ENCODE data around the gene PTPRT. TPM values are rescaled to one million over a fixed set of nuclear protein-coding genes. Genes with fewer than 3 reads are reported as not detected.

Gene PTPRT
- total RNA-seq, 1 experiment from 2014 or later: 0.13 TPM

- WGBS (ENCODE audit: extremely low coverage, insufficient read length, low lambda C conversion rate): no CpG with 5 or more reads among the region's 6 CpGs
- Mint-ChIP-seq H3K27ac (no peak overlapping the region), H3K36me3 (ENCODE audit: insufficient read depth in 1 of 3, low read depth in 3 of 3) (no peaks in the 10 kb centered on the region; a peak in 1 of 7 replicates), H3K4me1 (peaks cover 8 to 31% of the 10 kb centered on the region in 2 experiments; a peak in 3 of 4 replicates), H3K4me3 (no peak overlapping the region), H3K9me3 (no peaks in the 10 kb centered on the region; a peak in 2 of 5 replicates), H3K27me3 (ENCODE audit: low read depth) (peaks cover 5% of the 10 kb centered on the region)
- Histone ChIP-seq H3K23ac (ENCODE audit: insufficient read length, low read depth, low read length) (no peak overlapping the region), H2BK12ac (ENCODE audit: insufficient read length, low read depth, low read length) (no peak overlapping the region), H2BK5ac (ENCODE audit: insufficient read length, low read length) (no peak overlapping the region), H4K20me1 (ENCODE audit: control insufficient read depth, insufficient read depth, insufficient read length) (no peaks in the 10 kb centered on the region), H3K9ac (ENCODE audit: extremely low read depth, insufficient read length, low read length) (no peak overlapping the region), H3K23me2 (ENCODE audit: insufficient read length, low read depth, low read length, poor library complexity, severe bottlenecking) (no peaks in the 10 kb centered on the region), H3K4me2 (ENCODE audit: insufficient read depth, insufficient read length, low read length) (no peak overlapping the region), H3K79me2 (ENCODE audit: insufficient read depth, low read length) (no peaks in the 10 kb centered on the region), H3K56ac (ENCODE audit: insufficient read length, low read depth, low read length) (no peak overlapping the region), H3K9me3 (ENCODE audit: control insufficient read depth, low read depth, low read length) (no peaks in the 10 kb centered on the region), H3K27ac (ENCODE audit: insufficient read length, low read depth, low read length) (no peak overlapping the region), H2BK20ac (ENCODE audit: low read depth, low read length, poor library complexity, severe bottlenecking) (no peak overlapping the region), H3K14ac (ENCODE audit: insufficient read depth, low read length) (no peak overlapping the region), H3K4ac (ENCODE audit: low read depth, low read length) (no peak overlapping the region), H2AK5ac (ENCODE audit: insufficient read length, low read length) (no peak overlapping the region), H4K8ac (replicated peaks; ENCODE audit: insufficient read length, low read depth, low read length) (no peak overlapping the region), H2BK15ac (ENCODE audit: low read depth, low read length) (no peak overlapping the region), H3K27me3 (ENCODE audit: insufficient read depth, low read length) (no peaks in the 10 kb centered on the region), H3K4me1 (ENCODE audit: insufficient read depth, low read length) (no peaks in the 10 kb centered on the region; the same call in 1 of the 2 replicates), H4K5ac (ENCODE audit: insufficient read length, low read depth, low read length) (no peak overlapping the region), H4K91ac (ENCODE audit: insufficient read length, low read depth, low read length) (no peak overlapping the region), H3T11ph (ENCODE audit: low read length) (no peak overlapping the region), H3K18ac (ENCODE audit: insufficient read length, low read depth, low read length) (no peak overlapping the region), H3K79me1 (ENCODE audit: insufficient read depth, low read depth, low read length, poor library complexity, severe bottlenecking) (no peaks in the 10 kb centered on the region), H2AFZ (ENCODE audit: low read length) (no peak overlapping the region), H2BK120ac (ENCODE audit: low read depth, low read length, poor library complexity, severe bottlenecking) (no peak overlapping the region)
- TF ChIP-seq CTCF (conservative IDR thresholded peaks at IDR 0.05): no peak
- DNase-seq: no peak
These were observed 175.5 kb downstream of the PTPRT start for GRCh38 chr20:43014206-43014605.
